K562 (cell line): ENCODE data around the gene MICAL2. TPM values are rescaled to one million over a fixed set of nuclear protein-coding genes. Genes with fewer than 3 reads are reported as not detected.

Experiments
- ATAC-seq: fragments of 200-7000 bp; cut with Tn5 transposase; 3 replicates; pipeline ENCODE4 v1.9.1; 2020; ENCODE audit warnings: moderate library complexity
- BruUV-seq: library from RNA; stranded (reverse); fragments of 400-500 nt; replicated peaks from 2 replicates; lab custom pipeline; 2021; lab: Mats Ljungman, UMichigan
- CTCF ChIA-PET: fragments of 300-600 bp; formaldehyde crosslinking; extraction: SDS; loops from one replicate; lab custom pipeline; 2021; ENCODE audit warnings: low intra/inter-chr PET ratio; lab: Yijun Ruan, JAX
- POLR2A ChIA-PET: fragments of 300-600, 350-650 bp; sonication (Branson Sonifier 250); formaldehyde crosslinking; extraction: SDS; loops from one replicate; lab custom pipeline; 2021; ENCODE audit warnings: antibody characterized with exemption, inconsistent platforms; lab: Yijun Ruan, JAX
- DNase-seq, 4 experiments: peaks; one replicate each; pipeline versions ENCODE4 v3.0.0 to v3.0.0-alpha.2; 2011 to 2018; ENCODE audit warnings: low spot score in 3 of 4, mixed read lengths in 3 of 4; ENCODE audit errors: extremely low read depth in 1 of 4
- FAIRE-seq: peaks from 2 replicates; lab custom pipeline; 2011; peaks lifted over from hg19 to GRCh38; lab: Jason Lieb, UNC
- H2AFZ ChIP-seq: 2 replicates; pipeline ENCODE4 v1.6.0; 2011; ENCODE audit warnings: low read depth, low read length, control low read depth, inconsistent platforms
- H3K27ac ChIP-seq: fragments of 200-600 bp; 3 replicates; pipeline ENCODE4 v1.8.0; 2011; ENCODE audit warnings: low read depth, mild to moderate bottlenecking, control low read depth, inconsistent platforms, low read length, moderate library complexity, mixed read lengths; ENCODE audit errors: extremely low read depth
- H3K27me3 ChIP-seq, 2 experiments: fragments of 300-600 bp in 1 of 2; 2 replicates in 1 of 2; 3 replicates in 1 of 2; pipeline versions ENCODE4 v1.6.0 to v1.8.0; 2011; ENCODE audit warnings: inconsistent platforms in 2 of 2, low read length in 2 of 2, mild to moderate bottlenecking in 1 of 2, mixed read lengths in 1 of 2, moderate library complexity in 1 of 2; ENCODE audit not compliant: control insufficient read depth in 2 of 2, insufficient read depth in 2 of 2
- H3K36me3 ChIP-seq: fragments of 300-600 bp; 3 replicates; pipeline ENCODE4 v1.8.0; 2011; ENCODE audit warnings: mild to moderate bottlenecking, low read length, inconsistent platforms; ENCODE audit not compliant: control insufficient read depth, insufficient read depth
- H3K4me1 ChIP-seq, 2 experiments: fragments of 200-600 bp in 1 of 2; replicated peaks in 1 of 2; 2 replicates in 1 of 2; 3 replicates in 1 of 2; pipeline versions ENCODE4 v1.5.1 to v1.8.0; 2011; ENCODE audit warnings: inconsistent platforms in 2 of 2, low read length in 2 of 2, mild to moderate bottlenecking in 1 of 2, mixed read lengths in 1 of 2, moderate library complexity in 1 of 2; ENCODE audit not compliant: control insufficient read depth in 2 of 2, insufficient read depth in 2 of 2
- H3K4me2 ChIP-seq: 2 replicates; pipeline ENCODE4 v1.6.1; 2011; ENCODE audit warnings: low read length, control low read depth, inconsistent platforms, mixed read lengths; ENCODE audit not compliant: insufficient read depth
- H3K4me3 ChIP-seq: fragments of 200-600 bp; sonication (generic), shearing (Covaris generic); 2 replicates; pipeline ENCODE4 v1.5.1; 2016; ENCODE audit warnings: control low read depth, inconsistent platforms
- H3K79me2 ChIP-seq: fragments of 200-600 bp; 3 replicates; pipeline ENCODE4 v1.8.0; 2011; ENCODE audit warnings: low read length, inconsistent platforms; ENCODE audit not compliant: control insufficient read depth, insufficient read depth
- H3K9ac ChIP-seq, 2 experiments: 2 replicates each; pipeline versions ENCODE4 v1.6.0 to v1.6.1; 2011; ENCODE audit warnings: low read depth in 2 of 2, low read length in 2 of 2, control low read depth in 1 of 2, inconsistent platforms in 1 of 2, mild to moderate bottlenecking in 1 of 2, mixed read lengths in 1 of 2; ENCODE audit not compliant: insufficient read depth in 1 of 2
- H3K9me1 ChIP-seq: one replicate; pipeline ENCODE4 v1.6.0; 2011; ENCODE audit warnings: inconsistent platforms, mild to moderate bottlenecking, low read length, moderate library complexity; ENCODE audit not compliant: control insufficient read depth, insufficient read depth
- H3K9me3 ChIP-seq: replicated peaks from 2 replicates; pipeline ENCODE4 v1.5.1; 2011; ENCODE audit warnings: low read depth, low read length, inconsistent platforms; ENCODE audit not compliant: control insufficient read depth, insufficient read depth
- H4K20me1 ChIP-seq: replicated peaks from 2 replicates; pipeline ENCODE4 v1.6.1; 2011; ENCODE audit warnings: low read length, inconsistent platforms, mixed read lengths; ENCODE audit not compliant: control insufficient read depth, insufficient read depth
- ETV5 ChIP-seq: sonication (generic); formaldehyde crosslinking; IDR thresholded peaks from 2 replicates; pipeline ENCODE4 v1.4.0; 2020; ENCODE audit warnings: low read depth, mild to moderate bottlenecking, missing genetic modification reagents
- HNRNPUL1 ChIP-seq: fragments of 200-400 bp; formaldehyde crosslinking; IDR thresholded peaks from 2 replicates; pipeline ENCODE4 v1.6.1; 2017; ENCODE audit warnings: low read length
- KLF1 ChIP-seq: fragments of 450-650 bp; IDR thresholded peaks from 2 replicates; pipeline ENCODE4 v1.6.1; 2016; ENCODE audit warnings: missing genetic modification characterization, missing compliant biosample characterization
- LEF1 ChIP-seq: fragments of 450-650 bp; IDR thresholded peaks from 2 replicates; pipeline ENCODE4 v1.6.1; 2016; ENCODE audit warnings: mild to moderate bottlenecking
- NCOA6 ChIP-seq: fragments of 450-650 bp; IDR thresholded peaks from 2 replicates; pipeline ENCODE4 v1.6.1; 2017; ENCODE audit warnings: mild to moderate bottlenecking
- POLR2G ChIP-seq: fragments of 200-400 bp; formaldehyde crosslinking; IDR thresholded peaks from 2 replicates; pipeline ENCODE4 v1.6.1; 2017; ENCODE audit warnings: low read depth, mild to moderate bottlenecking, antibody characterized with exemption, low read length, moderate library complexity
- SIRT6 ChIP-seq: IDR thresholded peaks from one replicate; pipeline ENCODE4 v1.6.1; 2012; ENCODE audit warnings: low read depth, mild to moderate bottlenecking, control low read depth, inconsistent platforms, low read length, moderate library complexity
- ZBTB8A ChIP-seq: fragments of 450-650 bp; IDR thresholded peaks from 2 replicates; pipeline ENCODE4 v1.6.1; 2018; ENCODE audit warnings: mild to moderate bottlenecking, moderate library complexity; ENCODE audit not compliant: partially characterized antibody
- ZNF589 ChIP-seq: fragments of 200-800 bp; sonication (Bioruptor generic); IDR thresholded peaks from 2 replicates; pipeline ENCODE4 v1.6.1; 2016; ENCODE audit warnings: low read depth, missing genetic modification characterization, missing compliant biosample characterization
- ZNF668 ChIP-seq: fragments of 250-450 bp; sonication (Bioruptor Pico); IDR thresholded peaks from 2 replicates; pipeline ENCODE4 v1.8.0; 2022; ENCODE audit warnings: mild to moderate bottlenecking, inconsistent platforms
- ZNF780A ChIP-seq: fragments of 250-450 bp; sonication (Bioruptor Pico); IDR thresholded peaks from 2 replicates; pipeline ENCODE4 v1.5.0; 2021; ENCODE audit warnings: mild to moderate bottlenecking
- whole genome bisulfite sequencing: fragments of 100-300 bp; shearing (Covaris generic); methylation state at CpG from one replicate; pipeline ENCODE4 v1.1.6; 2016; ENCODE audit warnings: low coverage, mixed read lengths; ENCODE audit not compliant: insufficient coverage; ENCODE audit errors: missing lambda C conversion rate; 5-methylcytosine and 5-hydroxymethylcytosine counted together
- in situ Hi-C: fragments of 300-500 bp; cut with MboI; formaldehyde crosslinking; loops from 4 replicates; pipeline ENCODE4 v1.15.0; 2018; ENCODE audit warnings: inconsistent platforms, mixed read lengths
- intact Hi-C: fragments of 100-400 bp; cut with micrococcal nuclease; formaldehyde crosslinking; loops from 2 replicates; pipeline ENCODE4 v1.14.2; 2022
- polyA plus RNA-seq, 8 experiments: library from polyadenylated mRNA; depleted of rRNA in 4 of 8; stranded (reverse) in 5 of 8; unstranded in 3 of 8; fragments of >200 nt; fragmentation: Nextera tagmentation in 2 of 8; fragmentation: Illumina TruSeq in 1 of 8; extraction: Ambion mirVana in 2 of 8; extraction: Trizol in 1 of 8; gene quantifications; 2 replicates each; pipeline versions ENCODE4 v1.2.1 to v1.2.3, GENCODE V29; 2011 to 2014; ENCODE audit warnings: inconsistent platforms in 1 of 8, missing spikeins in 1 of 8
- total RNA-seq, 7 experiments: library from RNA; depleted of rRNA in 6 of 7; stranded (reverse); fragments of >200 nt in 6 of 7; fragmentation: Illumina TruSeq in 2 of 7; extraction: Trizol in 2 of 7; gene quantifications; 2 replicates each; pipeline versions ENCODE4 v1.2.1 to v1.2.3, GENCODE V29; 2011 to 2021; ENCODE audit warnings: low replicate concordance in 1 of 7
- TF ChIP-seq, protein P1 (sequence below): sonication (generic); formaldehyde crosslinking; IDR thresholded peaks from 2 replicates; pipeline ENCODE4 v1.4.0; 2020; ENCODE audit warnings: mild to moderate bottlenecking, missing genetic modification reagents

MICAL2 gene
- total and polyA plus RNA-seq, 9 of the 15 experiments (the other 6 are each of a cell fraction or from before 2014, with no cell fraction given), result 4.7 to 64.2 (median 33.6) TPM

DNA sequence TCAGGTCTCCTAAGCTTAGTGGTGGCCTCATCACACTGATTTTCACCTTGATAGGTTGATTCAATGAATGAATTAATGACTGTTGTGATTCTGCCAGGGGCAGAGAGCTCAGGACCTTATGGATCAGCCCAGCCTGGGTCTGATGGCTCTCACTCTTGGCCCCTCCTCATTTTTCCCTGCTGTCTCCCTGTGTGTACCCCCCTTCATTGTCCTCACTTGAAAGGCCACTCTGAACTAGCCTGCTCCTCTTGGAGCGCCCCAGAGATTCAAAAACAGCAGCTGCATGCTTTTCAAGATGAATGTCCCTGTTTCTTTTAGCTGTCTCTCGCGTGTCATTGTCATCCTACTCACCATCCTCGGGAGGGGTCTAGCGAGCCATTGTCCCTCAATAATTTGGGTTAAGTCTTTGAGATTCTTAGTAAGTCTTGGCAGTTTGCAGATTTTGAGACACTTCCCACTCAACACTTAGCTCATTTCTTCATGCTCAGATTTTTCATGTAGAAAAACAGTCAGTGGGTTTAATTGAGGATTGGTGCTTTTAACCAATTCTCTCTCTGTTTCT, 42.5 kb upstream of the MICAL2 start:
- no peak overlapping the region for H3K27ac ChIP-seq
- FAIRE-seq (no peak), ATAC-seq (no peak), DNase-seq (no peak)
- in situ Hi-C loops, result no loop called here
- no peak overlapping the region for H3K4me3 ChIP-seq
- H3K4me1 ChIP-seq, result peaks cover 0 to 5% of the 10 kb centered on the region in 2 experiments; a peak in 2 of 5 replicates
- H3K9me3 ChIP-seq, result no peaks in the 10 kb centered on the region
- no peak overlapping the region for H3K4me2 ChIP-seq
- TF ChIP-seq ZNF589 (CRISPR knock-in tag) (no peak), ZBTB8A (no peak), NCOA6 (no peak), SIRT6 (no peak), HNRNPUL1 (no peak), ETV5 (CRISPR knock-in tag) (no peak), ZNF668 (no peak), KLF1 (tag) (no peak), POLR2G (no peak), LEF1 (no peak), ZNF780A (CRISPR knock-in tag) (no peak)
- TF ChIP-seq, protein P1, sequence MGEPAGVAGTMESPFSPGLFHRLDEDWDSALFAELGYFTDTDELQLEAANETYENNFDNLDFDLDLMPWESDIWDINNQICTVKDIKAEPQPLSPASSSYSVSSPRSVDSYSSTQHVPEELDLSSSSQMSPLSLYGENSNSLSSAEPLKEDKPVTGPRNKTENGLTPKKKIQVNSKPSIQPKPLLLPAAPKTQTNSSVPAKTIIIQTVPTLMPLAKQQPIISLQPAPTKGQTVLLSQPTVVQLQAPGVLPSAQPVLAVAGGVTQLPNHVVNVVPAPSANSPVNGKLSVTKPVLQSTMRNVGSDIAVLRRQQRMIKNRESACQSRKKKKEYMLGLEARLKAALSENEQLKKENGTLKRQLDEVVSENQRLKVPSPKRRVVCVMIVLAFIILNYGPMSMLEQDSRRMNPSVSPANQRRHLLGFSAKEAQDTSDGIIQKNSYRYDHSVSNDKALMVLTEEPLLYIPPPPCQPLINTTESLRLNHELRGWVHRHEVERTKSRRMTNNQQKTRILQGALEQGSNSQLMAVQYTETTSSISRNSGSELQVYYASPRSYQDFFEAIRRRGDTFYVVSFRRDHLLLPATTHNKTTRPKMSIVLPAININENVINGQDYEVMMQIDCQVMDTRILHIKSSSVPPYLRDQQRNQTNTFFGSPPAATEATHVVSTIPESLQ, result no peak
- intact Hi-C loops, result no loop called here
- H3K79me2 ChIP-seq, result no peaks in the 10 kb centered on the region
- H3K9ac ChIP-seq, result no peak overlapping the region
- no peaks in the 10 kb centered on the region for H3K9me1 ChIP-seq
- ChIA-PET CTCF (no interaction called here), POLR2A (interaction anchor here (0.7 to 1.2 kb wide), 3 partner anchors 10 to 350 kb away, joined by 3 read pairs; no protein-coding TSS in a partner anchor)
- peaks cover 8 to 11% of the 10 kb centered on the region in 2 experiments; a peak in 4 of 5 replicates for H3K27me3 ChIP-seq
- 0 out of 2 replicates have a peak, but pooled peaks cover 3% of the 10 kb centered on the region for H4K20me1 ChIP-seq
- no peaks in the 10 kb centered on the region for H3K36me3 ChIP-seq
- no peak overlapping the region for H2AFZ ChIP-seq
- BruUV-seq, result no TSS peak
- 37% methylated on average over 5 of the region's 5 CpGs for WGBS
